HL-60 (cell line): ENCODE data around the gene TMED8.

Source experiments
- CTCF ChIP-seq: IDR thresholded peaks from one replicate; pipeline ENCODE4 v1.5.1; 2011; ENCODE audit warnings: low read length, control low read depth, inconsistent platforms; ENCODE audit not compliant: insufficient read depth
- GABPA ChIP-seq: IDR thresholded peaks from 2 replicates; pipeline ENCODE4 v1.6.1; 2012; ENCODE audit warnings: low read depth
- SPI1 ChIP-seq: IDR thresholded peaks from 2 replicates; pipeline ENCODE4 v1.6.1; 2012; ENCODE audit warnings: low read depth, mild to moderate bottlenecking, borderline replicate concordance
- TF ChIP-seq, protein P1 (sequence below): IDR thresholded peaks from 2 replicates; pipeline ENCODE4 v1.6.1; 2012; ENCODE audit warnings: low read depth; ENCODE audit not compliant: insufficient replicate concordance

- TF ChIP-seq CTCF = no peak
- TF ChIP-seq SPI1 = no peak
- TF ChIP-seq, protein P1, sequence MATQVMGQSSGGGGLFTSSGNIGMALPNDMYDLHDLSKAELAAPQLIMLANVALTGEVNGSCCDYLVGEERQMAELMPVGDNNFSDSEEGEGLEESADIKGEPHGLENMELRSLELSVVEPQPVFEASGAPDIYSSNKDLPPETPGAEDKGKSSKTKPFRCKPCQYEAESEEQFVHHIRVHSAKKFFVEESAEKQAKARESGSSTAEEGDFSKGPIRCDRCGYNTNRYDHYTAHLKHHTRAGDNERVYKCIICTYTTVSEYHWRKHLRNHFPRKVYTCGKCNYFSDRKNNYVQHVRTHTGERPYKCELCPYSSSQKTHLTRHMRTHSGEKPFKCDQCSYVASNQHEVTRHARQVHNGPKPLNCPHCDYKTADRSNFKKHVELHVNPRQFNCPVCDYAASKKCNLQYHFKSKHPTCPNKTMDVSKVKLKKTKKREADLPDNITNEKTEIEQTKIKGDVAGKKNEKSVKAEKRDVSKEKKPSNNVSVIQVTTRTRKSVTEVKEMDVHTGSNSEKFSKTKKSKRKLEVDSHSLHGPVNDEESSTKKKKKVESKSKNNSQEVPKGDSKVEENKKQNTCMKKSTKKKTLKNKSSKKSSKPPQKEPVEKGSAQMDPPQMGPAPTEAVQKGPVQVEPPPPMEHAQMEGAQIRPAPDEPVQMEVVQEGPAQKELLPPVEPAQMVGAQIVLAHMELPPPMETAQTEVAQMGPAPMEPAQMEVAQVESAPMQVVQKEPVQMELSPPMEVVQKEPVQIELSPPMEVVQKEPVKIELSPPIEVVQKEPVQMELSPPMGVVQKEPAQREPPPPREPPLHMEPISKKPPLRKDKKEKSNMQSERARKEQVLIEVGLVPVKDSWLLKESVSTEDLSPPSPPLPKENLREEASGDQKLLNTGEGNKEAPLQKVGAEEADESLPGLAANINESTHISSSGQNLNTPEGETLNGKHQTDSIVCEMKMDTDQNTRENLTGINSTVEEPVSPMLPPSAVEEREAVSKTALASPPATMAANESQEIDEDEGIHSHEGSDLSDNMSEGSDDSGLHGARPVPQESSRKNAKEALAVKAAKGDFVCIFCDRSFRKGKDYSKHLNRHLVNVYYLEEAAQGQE = no peak
- no peak for TF ChIP-seq GABPA
Measured at GRCh38 chr14:77342726-77343397, 34.0 kb downstream of the TMED8 start.
